NCI-H1048 (cell line): Measurements from ENCODE around the gene ZNF524.
"Not testable (repeated sequence)": the region's sequence is repeated elsewhere in the genome, so short reads cannot be mapped to it uniquely, and the experiment has no call there.

Experiments
- DNase-seq: peaks from one replicate; lab custom pipeline; 2025; lab: John Stamatoyannopoulos, UW

The ZNF524 gene

DNA sequence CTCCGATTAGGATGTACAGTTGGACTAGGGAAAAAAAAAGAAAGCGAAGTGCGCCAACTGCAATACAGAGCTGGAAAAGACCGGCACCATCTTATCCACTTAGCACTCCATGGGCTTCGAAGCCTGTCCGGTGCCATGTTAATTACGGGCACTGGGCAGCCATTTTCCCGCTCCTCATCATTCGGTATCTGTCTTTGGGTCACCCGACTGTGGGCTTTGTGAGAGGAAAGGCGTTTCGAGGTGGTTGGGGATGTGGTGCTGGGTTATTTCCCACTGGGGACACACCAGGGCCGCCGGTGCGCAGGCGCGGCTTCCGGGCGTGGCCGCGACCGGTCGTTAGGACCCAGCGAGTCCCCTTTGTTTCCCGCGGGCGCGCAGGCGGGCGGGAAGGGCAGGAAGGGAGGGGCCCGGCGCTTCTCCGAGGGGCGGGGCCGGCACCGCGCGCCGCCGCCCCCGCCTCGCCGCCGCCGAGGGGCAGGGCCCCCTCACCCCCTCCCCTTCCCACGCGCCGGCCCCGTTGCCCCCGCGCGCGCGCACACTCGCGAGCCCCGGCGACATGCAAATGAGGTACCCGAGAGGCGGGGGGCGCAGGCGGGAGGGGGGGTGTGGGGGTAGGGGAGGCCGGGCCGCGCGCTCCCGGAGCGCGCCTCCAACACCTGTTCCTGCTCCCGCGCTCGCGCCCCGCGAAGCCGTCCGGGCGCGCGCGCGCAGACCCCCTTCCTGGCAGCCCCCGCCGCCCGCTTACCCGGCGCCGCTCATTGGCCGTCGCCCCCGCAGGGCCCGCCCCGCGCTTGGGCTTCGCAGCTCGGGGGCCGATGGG is at the start of gene ZNF524:
Gene ZNF524 (plus strand): TSS at position 447 of the 820 bp plus-strand sequence. CDS start 1,825 bp downstream, outside the sequence.
- DNase-seq = peak; percentile 79

- no peak for DNase-seq
Measured at GRCh38 chr19:55550321-55550650, 49.8 kb upstream of the ZNF524 start.

GRCh38 chr19:55552206-55552605 is 47.9 kb upstream of the ZNF524 start:
- no peak for DNase-seq

- DNase-seq = no peak
Measured at GRCh38 chr19:55552620-55553019, 47.5 kb upstream of the ZNF524 start.

GRCh38 chr19:55553217-55554182 is 46.6 kb upstream of the ZNF524 start:
- DNase-seq = no peak

GRCh38 chr19:55554302-55554701 is 45.8 kb upstream of the ZNF524 start:
- DNase-seq = no peak

- no peak for DNase-seq
Measured at GRCh38 chr19:55554741-55555152, 45.3 kb upstream of the ZNF524 start.

DNA sequence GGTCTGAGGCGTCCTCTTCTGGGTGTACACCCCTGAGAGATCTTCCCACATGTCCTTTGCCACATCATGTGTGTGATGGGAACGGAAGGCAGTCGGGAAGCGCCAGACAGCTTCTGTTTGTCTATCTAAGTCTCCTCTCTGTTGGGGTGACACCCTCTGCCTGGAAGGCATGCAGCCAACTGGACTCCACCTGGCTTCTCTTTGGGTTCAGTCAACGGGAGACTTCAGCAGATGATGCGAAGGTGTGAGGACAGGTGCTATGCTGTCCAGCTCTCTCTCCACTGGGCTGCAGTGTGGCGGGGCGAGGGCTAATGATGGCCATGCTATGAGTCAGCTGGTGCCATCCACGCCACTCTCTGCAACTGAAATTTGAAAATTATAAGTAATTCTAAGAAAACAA is 40.4 kb upstream of the ZNF524 start:
- no peak for DNase-seq

GRCh38 chr19:55563261-55563690 is 36.8 kb upstream of the ZNF524 start:
- no peak for DNase-seq

DNA sequence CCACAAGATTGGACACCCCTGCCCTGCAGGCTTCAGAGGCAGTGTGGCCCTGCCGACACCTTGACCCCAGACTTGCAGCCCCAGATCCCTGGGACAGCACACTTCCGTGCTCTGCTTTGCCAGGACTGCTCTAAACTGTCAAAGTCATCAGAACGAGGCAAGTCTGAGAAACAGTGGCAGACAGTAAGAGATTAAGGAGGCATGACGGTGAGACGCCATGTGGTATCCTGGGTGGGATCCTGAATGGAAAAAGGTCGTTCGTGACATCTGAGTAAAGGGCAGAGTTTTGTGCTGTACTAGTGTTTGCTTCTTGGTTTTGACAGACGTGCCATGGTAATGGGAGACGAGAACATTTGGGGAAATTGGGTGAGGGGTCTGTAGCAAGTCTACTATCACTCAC is 33.3 kb upstream of the ZNF524 start:
- no peak for DNase-seq

GRCh38 chr19:55567708-55568328 is 32.3 kb upstream of the ZNF524 start:
- no peak for DNase-seq

GRCh38 chr19:55569477-55569876 is 30.6 kb upstream of the ZNF524 start:
- not testable (repeated sequence) for DNase-seq

- not testable (repeated sequence) for DNase-seq
Measured at GRCh38 chr19:55573929-55574328, 26.2 kb upstream of the ZNF524 start.

DNA sequence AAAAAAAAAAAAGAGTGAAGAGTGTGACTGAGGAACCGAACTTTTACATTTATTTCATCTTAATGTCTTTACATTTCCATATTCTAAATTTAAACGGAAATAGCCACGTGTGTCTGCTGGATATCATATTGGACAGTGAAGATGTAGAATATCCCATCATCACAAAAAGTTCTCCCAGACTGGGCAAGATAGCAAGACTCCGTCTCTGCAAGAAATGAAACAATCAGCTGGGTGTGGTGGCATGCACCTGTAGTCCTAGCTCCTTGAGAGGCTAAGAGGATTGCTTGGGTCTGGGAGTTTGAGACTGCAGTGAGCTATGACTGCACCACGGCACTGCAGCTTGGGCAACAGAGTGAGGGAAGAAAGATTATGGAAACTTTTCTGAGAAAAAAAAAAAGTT is 23.3 kb upstream of the ZNF524 start:
- no peak for DNase-seq

DNA sequence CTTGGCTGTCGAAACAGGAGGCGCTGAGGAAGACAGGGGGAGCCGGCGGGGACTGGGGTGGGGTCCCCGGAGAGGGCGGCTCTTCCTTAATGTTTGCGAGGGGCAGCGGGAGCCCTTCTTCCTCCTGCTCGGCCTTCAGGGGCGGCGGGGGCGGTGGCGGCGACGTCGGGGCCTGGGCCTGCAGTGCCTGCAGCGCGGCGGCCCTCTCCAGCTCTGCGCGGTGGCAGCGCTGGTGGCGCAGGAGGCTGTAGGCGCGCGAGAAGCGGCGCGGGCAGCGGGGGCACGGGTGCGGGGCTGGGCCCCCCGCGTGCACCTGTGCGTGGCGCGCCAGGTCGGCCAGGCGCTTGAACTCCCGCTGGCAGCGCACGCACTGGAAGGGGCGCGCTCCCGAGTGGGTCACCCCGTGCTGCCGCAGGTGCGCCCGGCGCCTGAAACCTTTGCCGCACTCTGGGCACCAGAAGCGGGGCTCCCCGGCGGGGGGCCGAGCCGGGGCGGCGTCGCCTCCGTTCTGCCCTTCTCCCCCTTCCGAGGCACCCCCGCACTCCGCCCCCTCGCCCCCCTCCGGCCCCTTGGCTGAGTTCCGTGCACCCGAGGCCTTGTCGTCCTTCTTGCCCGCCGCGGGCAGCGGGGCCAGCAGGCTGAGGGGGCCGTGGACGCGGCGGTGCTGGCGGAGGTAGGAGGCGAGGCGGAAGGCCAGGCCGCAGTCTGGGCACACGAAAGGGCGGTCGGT is 21.9 kb upstream of the ZNF524 start:
- DNase-seq = no peak

DNA sequence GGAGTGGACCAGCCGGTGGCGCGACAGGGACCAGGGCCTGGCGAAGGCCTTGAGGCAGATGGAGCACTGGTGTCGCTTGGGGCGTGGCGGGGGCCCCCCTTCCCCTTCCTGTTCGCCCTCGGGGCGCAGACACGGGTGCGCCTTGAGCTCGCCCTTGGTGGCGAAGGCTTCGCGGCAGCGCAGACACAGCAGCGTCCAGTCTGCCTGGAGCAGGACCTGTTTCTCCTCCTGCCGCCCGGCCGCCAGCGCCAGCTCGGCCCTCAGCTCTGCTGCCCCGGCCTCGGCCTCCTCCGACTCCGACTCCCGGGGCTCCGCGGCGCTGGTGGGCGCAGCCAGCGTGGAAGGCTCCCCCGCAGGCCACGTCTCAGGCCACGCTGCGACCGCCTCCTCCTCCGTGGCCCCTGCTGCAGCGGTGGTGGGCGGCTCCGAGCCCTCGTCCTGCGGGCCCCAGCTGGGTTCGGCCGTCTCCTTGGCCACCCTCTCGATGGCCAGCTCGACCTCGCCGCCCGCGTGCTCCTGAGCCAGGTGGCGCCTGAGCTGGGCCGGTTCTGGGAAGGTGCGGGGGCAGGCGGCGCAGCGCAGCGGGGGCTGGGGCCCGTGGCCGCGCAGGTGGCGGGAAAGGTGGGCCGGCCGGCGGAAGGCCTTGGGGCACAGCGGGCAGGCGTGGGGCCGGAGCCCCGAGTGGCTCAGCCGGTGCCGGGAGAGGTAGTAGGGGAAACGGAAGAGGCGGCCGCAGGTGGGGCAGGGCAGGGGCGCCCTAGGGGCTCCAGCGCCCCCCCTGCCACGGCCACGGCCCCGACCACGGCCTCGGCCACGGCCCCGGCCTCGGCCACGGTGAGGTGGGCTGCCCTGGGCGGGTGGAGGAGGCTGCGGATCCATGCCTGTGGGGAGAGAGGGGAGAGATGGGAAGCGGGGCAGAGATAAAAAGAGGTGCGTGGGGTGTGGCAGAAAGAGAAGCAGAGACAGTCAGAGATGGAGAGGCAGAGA is 21.0 kb upstream of the ZNF524 start:
- no peak for DNase-seq

DNA sequence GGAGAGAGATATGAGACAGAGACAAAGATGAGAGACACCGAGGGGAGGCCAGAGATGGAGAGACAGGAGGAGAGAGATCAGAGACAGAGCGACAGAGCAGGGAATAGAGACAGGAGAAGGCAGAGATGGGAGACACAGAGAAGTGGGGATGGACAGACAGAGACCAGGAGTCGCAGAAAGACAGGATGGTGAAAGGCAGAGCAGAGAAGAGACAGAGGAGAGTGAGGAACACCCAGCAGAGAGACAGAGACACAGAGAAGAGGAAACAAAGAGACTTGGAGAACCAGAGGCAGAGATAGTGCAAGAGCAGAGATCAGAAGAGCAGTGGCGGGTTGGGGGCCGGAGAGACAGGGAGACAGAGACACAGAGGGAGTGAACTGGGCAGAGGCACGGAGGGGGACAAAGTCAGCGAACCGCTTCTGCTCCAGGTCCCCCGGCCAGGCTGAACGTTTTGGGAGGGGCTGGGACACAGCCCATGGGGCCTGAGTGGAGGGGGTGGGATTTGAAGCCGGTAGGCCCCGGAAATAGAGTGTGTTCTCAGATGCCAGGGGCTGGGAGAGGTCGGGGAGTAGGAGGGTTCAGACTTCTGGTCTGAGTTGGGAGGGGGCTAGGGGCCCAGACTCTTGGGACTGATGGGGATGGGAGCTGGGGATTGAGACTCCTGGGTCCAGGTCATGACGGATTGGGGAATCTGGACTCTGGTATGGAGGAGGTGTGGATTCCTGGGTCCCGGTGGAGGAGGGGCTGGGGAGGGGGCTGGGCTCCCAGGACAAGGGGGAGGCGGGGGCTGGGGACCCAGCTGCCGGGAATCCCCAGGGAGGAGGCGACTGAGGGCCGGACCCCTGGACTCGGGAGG is 20.1 kb upstream of the ZNF524 start:
- no peak for DNase-seq

DNA sequence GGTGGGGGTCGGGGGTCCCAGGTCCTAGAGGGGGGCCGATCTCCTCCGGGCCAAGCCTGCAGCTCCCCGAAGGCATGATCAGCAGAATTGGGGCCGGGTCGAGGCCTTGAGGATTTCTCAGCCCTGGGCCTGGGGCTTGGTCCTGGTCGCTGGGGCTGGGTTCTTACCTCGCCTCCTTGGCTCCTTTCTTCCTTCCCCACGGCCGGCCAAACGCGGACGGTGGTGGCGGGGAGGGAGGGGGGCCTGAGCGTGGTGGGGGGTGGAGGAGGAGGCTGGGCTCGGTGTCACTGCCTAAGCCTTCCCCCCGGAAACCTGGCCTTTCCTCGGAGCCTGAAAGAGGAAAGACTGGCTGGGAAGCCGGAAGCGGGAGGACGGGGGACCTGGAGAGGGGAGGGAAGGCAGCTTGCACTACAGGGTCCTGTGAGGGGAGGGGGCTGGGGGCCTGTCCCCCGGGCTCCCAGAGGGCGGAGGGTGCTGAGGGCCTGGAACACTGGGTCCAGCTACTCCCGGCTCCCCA is 19.4 kb upstream of the ZNF524 start, which contains the start of gene ZNF579:
Gene ZNF579 (minus strand): TSS at position 221 of the 517 bp plus-strand sequence. CDS start 1,209 bp downstream, outside the sequence.
- peak; percentile 70 for DNase-seq
